HG03135 (cell line): Measurements from ENCODE around the gene TMEM131L.
"Not testable (repeated sequence)": the region's sequence is repeated elsewhere in the genome, so short reads cannot be mapped to it uniquely, and the experiment has no call there.

ENCODE experiments used
- ATAC-seq: cut with Tn5 transposase; IDR thresholded peaks from one replicate; pipeline ENCODE4 v1.9.1; 2021; ENCODE audit warnings: mild to moderate bottlenecking, moderate library complexity; ENCODE audit not compliant: unreplicated experiment

TMEM131L gene

DNA sequence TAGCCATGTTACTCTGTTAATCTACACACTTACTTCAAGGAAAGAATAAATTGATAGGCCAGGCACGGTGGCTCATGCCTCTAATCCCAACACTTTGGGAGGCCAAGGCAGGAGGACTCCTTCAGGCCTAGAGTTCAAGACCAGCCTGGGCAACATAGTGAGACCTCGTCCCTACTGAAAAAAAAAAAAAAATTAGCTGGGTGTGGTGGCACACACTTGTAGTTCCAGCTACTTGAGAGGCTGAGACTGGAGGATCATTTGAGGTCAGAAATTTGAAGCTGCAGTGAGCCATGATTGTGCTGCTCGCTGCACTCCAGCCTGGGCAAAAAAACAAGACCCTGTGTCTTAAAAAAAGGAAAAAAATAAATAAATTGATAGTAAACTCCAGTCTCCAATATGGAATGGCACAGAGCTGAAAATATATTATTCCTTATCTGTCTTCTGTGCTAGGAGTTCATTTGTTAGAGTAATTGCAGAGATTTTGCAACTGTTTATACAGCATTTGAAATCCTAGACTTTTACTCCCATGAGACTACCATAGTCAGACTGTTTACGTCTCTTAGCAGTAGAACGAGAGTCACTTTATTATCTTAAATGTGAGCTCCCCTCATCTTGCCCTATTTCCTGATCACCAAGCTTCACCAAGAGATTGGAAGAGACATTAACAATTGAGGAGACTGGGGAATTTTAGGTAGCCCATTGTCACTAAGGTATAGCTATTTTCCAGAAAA, 18.8 kb upstream of the TMEM131L start:
- ATAC-seq: no peak

- no peak for ATAC-seq
Observed at GRCh38 chr4:153448003-153448731, 18.0 kb upstream of the TMEM131L start.

GRCh38 chr4:153449338-153449737, 16.8 kb upstream of the TMEM131L start:
- ATAC-seq: no peak

DNA sequence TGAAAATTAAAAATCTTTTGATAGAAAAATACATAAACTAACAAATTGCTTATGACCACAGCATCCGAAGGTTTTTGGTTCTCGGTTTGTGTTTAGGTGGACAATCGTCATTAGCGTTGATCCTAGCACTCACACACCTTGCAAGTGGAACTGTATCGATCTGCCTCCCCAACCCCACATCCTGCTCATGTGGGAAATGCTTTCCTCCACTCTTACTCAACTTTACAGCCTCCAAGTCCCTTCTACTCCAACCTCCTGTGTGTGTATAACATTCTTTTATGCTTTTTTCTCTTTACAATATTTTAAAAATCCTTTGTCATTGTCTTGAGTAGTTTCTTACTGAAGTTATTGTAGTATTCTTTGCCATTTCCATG, 15.6 kb upstream of the TMEM131L start:
- peak; percentile 27 for ATAC-seq

DNA sequence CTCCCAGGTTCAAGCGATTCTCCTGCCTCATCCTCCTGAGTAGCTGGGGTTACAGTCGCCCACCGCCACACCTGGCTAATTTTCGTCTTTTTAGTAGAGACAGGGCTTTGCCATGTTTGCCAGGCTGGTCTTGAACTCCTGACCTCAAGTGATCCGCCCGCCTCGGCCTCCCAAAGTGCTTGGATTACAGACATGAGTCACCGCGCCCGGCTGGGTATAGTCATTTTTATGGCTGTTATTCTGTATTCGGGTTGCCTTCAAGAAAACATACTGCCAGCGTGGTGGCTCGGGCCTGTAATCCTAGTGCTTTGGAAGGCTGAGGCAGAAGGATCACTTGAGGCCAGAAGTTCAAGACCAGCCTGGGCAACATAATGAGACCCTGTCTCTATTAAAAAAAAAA, 15.0 kb upstream of the TMEM131L start:
- not testable (repeated sequence) for ATAC-seq

- ATAC-seq: no peak
Observed at GRCh38 chr4:153451911-153452657, 14.1 kb upstream of the TMEM131L start.

- ATAC-seq: no peak
Observed at GRCh38 chr4:153452658-153453378, 13.3 kb upstream of the TMEM131L start.

GRCh38 chr4:153453402-153453801, 12.8 kb upstream of the TMEM131L start:
- ATAC-seq: no peak

DNA sequence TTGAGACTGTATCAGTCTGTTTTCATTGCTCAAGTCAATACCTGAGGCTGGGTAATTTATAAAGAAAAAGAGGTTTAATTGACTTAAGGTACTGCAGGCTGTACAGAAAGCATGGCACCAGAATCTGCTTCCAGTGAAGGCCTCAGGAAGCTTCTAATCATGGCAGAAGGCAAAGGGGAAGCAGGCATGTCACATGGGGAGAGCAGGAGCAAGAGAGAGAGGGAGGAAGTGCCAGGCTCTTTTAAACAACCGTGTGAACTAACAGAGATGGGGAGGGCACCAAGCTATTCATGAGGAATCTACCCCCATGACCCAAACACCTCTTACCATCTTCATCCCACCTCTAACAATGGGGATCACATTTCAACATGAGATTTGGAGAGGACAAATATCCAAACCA, 7.2 kb upstream of the TMEM131L start:
- ATAC-seq: no peak

DNA sequence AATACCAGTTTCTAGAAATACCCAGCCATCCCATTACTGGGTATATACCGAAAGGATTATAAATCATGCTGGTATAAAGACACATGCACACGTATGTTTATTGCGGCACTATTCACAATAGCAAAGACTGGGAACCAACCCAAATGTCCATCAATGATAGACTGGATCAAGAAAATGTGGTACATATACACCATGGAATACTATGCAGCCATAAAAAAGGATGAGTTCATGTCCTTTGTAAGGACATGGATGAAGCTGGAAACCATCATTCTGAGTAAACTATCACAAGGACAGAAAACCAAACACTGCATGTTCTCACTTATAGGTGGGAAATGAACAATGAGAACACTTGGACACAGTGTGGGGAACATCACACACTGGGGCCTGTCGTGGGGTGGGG, 4.6 kb upstream of the TMEM131L start:
- ATAC-seq: not testable (repeated sequence)

GRCh38 chr4:153464068-153464467, 2.1 kb upstream of the TMEM131L start:
- ATAC-seq: no peak

- no peak for ATAC-seq
Observed at GRCh38 chr4:153465140-153465539, 1.0 kb upstream of the TMEM131L start.

DNA sequence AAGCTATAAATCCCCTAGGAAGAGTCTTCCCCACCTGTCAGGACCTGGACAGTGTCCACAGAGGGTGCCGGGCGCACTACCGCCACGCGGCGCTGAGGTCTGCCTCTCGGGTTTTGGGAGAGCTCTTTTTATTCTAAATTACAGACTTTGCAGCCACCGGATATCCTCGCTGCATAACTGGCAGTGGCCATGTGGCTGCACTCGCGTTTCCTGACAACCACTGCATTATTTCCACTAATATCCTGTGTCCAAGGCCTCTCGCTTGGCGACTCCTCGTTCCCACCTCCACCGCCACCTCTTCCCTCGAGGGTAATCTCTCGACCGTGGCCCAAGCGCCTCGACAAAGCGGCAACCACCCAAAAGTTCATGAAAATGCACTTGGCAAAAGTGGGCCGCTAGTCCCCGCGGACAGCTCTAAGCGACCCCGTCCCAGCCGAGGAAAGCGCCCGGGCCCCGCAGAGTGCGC, 512 bp upstream of the TMEM131L start:
- ATAC-seq: peak; percentile 16

DNA sequence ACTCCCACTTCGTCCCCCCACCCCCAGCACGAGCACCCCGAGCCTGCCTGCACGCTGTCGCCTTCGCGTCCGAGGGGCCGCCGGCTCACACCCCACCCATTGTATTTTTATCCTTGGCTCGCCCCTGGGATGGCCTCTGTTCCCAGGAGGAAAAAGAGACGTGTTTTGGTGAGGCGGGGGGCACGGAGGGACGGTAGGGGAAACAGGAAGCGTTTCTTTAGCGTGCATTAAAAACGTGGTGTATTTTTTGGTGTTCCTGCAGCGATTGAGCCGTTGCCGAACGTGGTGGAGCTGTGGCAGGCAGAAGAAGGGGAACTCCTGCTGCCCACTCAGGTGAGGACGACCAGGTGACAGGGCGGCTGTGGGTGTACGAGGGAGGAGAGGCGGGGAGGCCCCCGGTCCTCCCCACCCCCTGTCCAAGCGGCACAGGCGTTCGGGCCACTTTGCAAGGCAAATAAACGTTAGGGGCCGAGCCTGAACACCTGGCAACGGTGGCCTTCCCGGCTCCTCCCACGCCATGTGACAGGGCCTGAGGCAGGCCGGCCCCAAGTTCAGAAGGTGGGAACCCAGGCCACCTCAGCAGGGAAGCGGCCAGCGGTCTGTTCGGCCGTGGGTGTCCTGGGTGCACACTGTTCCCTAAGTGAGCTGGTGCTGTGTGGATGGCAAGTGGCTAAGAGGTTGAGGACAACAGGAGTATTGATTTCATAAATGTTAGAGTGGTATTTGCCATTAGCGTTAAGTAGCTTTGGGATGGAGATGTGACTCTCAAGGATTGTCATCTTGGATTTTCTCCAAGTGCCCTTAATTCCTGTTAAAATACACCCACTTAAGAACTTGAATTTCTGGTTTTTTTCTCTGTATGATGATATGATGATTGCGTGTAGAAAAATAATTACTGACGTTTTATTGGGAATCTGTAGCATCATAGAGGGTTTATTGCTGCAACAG, 1.1 kb downstream of the TMEM131L start:
- peak; percentile 51 for ATAC-seq

- no peak for ATAC-seq
Observed at GRCh38 chr4:153467897-153468262, 1.7 kb downstream of the TMEM131L start.

GRCh38 chr4:153468587-153468986, 2.4 kb downstream of the TMEM131L start:
- peak; percentile 26 for ATAC-seq

DNA sequence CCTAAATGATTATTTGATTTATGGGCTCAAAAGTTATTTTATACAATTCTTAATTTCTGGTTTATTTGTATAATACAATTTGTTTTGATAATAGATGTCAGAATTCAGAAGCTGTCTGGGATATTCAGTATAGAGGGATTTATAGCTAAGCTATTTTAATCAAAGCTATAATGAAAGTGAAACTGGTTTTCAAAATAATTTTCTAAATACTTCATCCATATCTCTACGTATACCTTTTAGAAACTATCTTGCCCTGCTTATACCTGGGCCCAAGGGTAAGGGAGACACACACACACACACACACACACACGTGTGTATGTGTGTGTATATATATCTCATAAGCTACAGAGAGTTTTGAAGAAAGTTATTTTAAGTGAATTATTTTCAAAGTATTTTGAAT, 2.9 kb downstream of the TMEM131L start:
- no peak for ATAC-seq

DNA sequence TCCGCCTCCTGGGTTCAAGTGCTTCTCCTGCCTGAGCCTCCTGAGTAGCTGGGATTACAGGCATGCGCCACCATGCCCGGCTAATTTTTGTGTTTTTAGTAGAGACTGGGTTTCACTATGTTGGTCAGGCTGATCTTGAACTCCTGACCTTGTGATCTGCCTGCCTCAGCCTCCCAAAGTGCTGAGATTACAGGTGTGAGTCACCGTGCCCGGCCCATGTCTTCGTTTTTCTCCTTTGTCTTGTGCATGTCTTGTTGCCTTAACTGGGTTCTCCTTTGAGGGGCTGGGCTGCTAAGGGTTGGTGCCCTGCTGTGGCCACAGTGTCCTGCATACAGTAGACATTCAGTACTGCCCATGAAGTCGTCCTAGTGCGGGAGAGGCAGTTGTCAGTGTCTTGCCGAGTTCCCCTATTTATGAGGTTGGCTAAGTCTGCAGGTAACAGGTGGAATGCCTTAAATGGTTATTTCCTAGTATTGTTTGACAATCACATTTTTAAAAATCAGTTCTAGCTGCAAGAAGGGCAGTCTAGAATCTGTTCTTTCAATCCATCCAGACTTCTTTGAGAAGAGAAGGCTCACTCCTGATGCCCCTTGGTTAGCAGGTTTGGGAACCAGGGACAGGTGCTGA, 5.0 kb downstream of the TMEM131L start:
- not testable (repeated sequence) for ATAC-seq

- ATAC-seq: peak; percentile 34
Observed at GRCh38 chr4:153471698-153472093, 5.5 kb downstream of the TMEM131L start.
